ENCODE results near the gene SLC26A11.

SLC26A11 gene

DNA sequence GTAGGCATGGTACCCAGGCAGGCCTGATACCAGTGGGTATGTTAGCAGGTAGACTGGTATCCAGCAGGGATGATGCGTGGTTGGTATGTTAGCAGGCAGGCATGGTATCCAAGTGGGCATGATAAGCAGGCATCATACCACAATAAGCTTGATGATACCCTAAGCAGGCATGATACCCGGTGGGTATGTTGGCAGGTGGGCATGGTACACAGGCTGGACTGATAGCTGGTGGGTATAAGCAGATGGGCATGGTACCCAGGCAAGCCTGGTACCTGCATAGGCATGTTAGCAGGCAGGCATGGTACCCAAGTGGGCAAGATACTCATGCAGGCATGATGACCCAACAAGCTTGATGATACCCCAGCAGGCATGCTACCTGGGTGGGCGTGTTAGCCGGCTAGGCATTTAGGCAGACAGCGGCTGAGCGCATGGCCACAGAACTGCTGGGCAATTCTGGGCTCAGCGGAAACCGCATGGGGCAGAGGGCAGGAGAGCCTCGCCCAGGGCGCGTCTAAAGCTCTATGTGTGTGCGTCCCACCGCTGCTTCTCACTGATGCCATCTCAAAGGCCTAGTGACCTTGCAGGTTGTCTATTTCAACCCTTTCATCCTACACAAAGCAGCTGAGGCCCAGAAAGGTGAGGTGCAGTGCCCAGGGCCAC lies 2.4 kb upstream of the SLC26A11 start:
- DNase-seq (ENCODE audit: low read depth) = no peak

DNA sequence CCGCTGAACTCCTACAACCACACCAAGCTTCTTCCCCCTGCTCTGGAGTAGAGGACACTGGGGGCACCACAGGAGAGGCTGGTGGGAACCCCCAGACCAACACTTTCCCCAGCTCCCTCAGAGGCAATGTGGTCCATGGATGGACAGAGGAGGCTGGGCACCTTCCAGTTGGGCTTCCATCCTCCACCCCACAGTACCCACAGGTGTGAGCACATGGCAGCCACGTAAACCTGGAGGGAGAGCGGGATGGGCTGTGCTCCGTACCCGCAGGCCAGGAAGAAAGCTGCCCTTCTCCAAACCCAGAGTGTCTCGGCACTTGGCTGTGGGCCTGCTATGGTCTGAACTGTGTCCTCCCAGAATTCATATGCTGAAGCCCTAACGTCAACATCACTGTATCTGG lies 1.8 kb upstream of the SLC26A11 start:
- DNase-seq (ENCODE audit: low read depth) = no peak

DNA sequence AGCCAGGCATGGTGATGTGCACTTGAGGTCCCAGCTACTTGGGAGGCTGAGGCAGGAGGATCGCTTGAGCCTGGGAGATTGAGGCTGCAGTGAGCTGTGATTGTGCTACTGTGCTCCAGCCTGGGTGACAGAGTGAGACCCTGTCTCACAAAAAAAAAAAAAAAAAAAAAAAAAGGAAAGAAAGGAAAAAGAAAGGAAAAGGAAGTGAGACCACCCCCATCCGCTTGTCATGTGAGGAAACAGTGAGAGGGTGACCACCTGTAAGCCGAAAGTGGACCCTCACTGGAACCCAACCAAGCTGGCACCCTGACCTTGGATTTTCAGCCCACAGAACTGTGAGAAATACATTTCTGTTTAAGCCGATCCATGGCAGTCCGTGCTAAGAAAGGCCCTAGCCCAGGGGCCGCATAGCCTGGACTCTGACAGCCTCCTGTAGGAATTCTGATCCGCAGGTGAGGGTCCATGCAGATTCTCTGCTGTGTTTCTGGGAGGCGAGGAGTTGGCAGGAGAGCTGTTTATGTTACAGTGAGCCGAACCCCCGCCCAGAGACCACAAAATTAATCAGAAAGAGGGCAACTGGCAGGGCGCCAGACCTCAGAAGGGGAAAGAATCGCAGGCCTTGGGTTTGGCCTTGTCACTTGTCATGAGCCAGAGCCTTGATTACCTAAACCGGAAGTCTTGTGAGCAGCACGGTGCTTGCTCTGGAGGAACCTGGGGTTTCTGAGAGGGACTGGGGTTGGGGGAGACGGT lies 1.0 kb upstream of the SLC26A11 start:
- DNase-seq (ENCODE audit: low read depth) = peak; percentile 78

DNA sequence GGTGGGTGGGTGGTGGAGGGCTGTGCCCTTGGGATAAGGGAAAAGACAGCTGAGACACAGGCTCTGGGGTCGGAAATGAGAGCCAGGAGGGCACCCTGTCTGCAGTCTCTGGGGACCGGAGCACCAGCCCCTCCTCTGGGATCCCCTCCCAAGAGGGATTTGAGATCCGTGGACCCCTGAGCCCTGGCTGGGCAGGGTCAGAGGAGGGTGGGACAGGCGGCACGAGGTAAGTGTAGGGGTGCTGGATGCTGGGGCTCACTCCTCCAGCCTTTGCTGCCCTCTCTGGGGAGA lies 519 bp upstream of the SLC26A11 start:
- no peak for DNase-seq (ENCODE audit: low read depth)

DNA sequence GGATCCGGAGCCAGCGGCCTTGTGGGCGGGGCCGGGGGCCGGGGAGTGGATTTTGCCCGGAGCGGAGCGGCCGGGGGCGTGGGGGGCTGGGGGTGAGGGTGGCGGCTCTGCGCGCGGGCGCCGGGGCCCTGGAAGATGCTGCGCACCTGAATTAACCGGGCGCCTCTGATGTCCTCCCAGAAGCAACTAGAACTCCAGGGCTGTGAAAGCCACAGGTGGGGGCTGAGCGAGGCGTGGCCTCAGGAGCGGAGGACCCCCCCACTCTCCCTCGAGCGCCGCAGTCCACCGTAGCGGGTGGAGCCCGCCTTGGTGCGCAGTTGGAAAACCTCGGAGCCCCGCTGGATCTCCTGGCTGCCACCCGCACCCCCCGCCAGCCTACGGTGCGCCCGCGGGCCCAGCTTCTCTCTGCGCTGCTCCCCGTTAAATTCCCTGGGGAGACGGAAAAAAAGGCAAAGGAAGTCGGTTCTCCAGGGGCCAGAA lies 549 bp downstream of the SLC26A11 start:
- peak; percentile 12 for DNase-seq (ENCODE audit: low read depth)

DNA sequence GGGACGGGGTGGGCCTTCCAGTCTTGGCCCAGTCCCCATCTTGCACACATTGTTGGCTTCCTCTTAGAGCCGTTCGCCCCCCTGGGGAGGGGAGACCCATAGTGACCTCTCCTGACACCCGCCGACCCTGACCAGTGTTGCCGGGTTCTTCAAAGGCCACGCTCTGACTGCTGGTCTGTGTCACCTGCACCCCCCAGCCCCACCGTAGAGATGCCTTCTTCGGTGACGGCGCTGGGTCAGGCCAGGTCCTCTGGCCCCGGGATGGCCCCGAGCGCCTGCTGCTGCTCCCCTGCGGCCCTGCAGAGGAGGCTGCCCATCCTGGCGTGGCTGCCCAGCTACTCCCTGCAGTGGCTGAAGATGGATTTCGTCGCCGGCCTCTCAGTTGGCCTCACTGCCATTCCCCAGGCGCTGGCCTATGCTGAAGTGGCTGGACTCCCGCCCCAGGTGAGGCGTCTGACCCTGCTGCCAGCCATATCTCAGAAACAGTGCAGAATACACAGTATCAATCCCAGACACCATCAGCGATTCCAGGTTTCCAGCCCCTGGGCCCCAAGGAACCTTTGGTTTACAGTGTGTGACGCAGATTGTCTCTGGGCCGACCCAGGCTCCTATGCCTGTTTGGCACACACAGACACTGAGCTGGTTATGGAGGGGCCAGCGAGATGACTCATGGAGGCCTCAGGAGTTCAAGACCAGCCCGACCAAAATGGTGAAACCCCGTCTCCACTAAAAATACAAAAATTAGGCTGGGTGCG lies 1.3 kb downstream of the SLC26A11 start:
- DNase-seq (ENCODE audit: low read depth) = no peak

DNA sequence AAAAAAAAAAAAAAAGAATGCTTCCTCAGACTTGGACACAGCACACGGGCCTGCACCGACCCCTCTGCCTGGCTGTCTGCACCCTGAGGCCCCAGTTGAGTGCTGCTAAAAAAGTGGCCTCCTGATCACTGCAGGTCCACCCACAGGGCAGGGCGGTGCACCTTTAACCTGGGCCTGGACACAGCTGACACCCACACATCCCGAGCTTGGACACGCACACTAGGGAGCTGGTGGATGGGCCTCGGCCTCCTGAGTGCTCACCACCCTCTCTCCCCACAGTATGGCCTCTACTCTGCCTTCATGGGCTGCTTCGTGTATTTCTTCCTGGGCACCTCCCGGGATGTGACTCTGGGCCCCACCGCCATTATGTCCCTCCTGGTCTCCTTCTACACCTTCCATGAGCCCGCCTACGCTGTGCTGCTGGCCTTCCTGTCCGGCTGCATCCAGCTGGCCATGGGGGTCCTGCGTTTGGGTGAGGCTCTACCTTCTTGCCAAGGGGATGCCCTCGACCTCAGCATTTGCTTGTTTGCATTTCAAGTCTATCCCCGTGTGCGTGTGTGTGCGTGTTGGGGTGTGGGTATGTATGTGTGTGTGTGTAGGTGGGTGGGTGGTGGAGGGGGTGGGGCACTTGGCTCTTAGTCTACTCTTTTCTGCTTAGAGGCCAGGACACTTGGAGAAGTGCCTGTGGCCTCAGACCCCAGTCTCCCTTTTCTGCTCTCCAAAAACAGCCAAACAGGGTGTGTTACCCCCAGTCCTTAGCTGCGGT lies 2.3 kb downstream of the SLC26A11 start:
- DNase-seq (ENCODE audit: low read depth) = no peak

DNA sequence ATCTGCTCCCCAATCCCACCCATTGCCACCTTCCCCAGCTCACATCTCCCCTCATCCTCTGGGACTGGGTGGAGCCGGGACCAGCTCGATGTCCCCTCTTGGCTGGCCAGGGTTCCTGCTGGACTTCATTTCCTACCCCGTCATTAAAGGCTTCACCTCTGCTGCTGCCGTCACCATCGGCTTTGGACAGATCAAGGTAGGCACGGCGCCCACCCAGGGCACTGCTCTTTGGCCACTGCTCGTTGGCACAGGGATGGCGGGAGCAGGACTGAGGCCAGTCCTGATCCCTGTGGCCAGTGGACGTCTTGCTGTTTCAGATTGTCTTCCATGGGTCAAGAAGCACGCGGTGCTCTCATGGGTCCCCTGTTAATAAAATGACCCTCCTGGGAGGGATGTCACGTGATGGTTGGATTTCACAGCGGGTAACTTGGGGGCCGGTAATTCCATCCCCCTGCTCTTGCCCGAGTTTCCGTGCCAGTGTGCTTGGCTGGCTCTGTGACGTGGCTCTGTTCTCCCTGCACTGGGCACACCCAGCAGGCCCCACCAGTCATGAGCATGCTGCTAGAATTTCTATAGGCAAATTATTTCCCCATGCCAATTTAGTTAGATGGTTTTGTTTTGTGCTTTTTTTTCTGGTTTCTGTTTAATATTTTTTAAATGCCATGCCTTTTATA lies 3.1 kb downstream of the SLC26A11 start:
- DNase-seq (ENCODE audit: low read depth) = no peak

DNA sequence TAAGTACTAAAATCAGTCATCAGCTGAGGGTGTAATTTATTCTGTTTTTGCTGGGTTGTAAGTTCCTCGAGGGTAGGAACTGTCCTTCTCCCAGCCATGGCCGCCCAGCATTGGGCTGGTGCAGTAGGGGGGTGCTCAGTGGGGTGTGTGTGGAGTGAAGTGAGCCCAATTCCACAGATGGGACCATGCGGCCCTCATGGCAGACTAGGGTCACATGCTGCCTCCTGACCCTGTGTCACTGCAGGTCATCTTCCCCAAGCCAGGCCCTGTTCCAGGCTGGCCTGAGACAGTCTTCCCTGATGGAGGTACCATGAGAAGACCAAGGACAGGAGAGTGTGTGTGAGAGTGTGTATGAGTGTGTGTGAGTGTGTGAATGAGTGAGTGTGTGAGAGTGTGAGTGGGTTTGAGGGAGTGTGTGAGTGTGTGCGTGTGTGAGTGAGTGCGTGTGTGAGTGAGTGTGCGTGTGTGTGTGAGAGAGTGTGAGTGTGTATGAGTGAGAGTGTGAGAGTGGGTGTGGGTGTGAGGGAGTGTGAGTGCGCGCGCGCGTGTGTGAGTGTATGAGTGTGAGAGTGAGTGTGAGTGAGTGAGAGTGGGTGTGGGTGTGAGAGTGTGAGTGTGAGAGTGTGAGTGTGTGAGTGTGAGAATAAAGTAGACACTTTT lies 3.7 kb downstream of the SLC26A11 start:
- no peak for DNase-seq (ENCODE audit: low read depth)

DNA sequence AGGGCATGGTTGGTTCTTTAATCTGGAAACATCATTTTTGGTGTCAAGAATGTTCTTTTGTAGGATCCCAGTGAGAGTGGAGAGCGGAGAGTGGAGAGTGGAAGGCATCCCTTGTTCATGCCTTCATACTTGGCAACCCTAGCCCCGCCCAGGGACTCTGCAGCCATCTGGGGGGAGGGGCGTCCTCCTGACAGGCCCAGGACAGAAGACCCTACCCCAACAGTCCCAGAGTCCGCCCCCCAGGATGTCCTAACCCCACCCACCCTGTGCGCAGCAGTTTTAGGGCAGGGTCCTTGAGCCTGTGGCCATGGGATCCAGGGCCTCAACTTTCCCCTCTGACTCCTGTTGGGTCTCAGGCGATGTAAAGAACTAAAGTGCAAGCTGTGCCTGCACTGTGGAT lies 4.5 kb downstream of the SLC26A11 start:
- no peak for DNase-seq (ENCODE audit: low read depth)

DNA sequence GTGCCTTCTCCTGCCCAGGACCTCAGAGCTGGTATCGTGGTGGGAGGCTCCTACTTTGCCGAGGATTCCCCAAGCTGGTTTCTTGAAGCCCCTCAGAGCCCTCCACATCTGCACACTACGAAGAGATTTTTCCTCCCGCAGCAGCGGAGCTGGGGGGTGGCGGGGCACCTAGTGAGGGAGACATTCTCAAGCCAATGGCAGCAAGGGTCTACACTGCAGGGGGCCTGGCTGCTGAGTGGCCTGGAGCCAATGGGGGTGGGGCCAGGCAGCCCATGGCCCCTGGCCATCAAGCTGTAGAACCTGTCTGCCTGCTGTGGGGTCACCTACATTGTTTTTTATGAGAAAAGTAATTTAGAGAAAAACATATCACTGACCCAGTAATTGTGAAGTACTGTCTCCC lies 5.0 kb downstream of the SLC26A11 start:
- DNase-seq (ENCODE audit: low read depth) = no peak

DNA sequence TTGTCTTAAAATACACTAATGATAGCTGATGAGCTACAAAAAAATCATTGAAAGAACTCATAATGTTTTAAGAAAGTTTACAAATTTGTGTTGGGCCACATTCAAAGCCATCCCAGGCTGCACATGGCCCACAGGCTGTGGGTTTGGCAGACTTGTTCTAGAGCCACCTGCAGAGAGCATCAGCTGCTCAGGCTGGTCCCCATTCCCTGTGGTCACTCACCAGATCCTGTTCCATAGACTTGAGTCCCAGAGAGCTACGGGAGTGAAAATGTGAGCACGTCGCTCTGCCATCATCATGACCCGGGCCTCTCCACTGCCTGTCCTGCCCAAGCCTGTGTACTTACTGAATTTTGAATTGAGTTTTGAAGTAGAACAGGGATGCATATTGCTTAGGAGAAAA lies 6.9 kb downstream of the SLC26A11 start:
- DNase-seq (ENCODE audit: low read depth) = no peak

DNA sequence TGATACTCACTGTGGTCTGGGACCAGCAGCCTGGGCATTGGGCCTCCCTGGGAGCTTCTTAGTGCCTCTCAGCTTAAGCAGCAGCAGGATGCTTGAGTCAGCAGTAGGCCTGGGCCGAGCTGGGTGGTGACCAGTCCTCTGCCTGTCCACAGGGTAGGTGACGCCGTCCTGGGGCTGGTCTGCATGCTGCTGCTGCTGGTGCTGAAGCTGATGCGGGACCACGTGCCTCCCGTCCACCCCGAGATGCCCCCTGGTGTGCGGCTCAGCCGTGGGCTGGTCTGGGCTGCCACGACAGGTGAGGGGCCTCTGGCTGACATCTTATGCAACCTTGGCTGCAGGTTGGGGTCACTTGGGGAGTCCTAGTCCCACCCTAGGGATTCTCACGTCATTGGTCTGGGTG lies 7.4 kb downstream of the SLC26A11 start:
- DNase-seq (ENCODE audit: low read depth) = no peak

DNA sequence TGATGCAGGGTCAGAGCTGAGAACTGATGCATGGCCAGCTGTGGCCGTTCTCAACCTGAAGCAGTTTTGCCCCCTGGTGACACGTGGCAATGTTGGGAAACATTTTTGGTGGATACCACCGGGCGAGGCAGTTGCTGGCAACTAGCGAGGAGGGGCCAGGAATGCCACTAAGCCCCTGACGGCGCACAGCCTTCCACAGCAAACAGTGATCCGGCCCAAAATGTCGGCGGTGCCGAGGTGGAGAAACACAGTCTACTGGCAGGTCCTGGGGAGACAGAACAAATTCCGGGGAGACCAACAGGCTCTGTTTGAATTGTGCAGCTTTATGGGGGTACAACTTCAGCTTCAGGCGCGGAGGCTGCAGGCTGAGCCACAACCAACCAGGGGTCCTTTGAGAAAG lies 8.2 kb downstream of the SLC26A11 start:
- DNase-seq (ENCODE audit: low read depth) = no peak

DNA sequence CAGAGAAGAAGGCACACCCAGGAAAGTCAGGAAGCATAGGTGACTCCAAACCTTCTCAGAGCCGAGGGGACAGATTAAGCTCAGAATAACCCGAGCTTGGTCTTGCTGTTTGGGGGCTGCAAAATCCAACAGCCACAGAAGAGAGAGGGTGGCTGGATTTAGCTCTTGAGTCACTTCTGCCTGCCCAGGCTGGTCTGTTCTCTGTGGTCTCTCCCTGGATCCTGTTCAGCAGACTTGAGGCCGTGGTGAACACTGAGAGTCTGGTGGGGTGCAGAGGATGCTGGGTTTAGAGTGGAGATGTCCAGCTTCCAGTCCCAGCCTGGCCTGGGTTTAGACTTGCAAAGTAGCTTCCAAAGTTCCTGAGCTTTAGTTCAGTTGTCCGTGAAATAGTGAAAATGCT lies 8.8 kb downstream of the SLC26A11 start:
- no peak for DNase-seq (ENCODE audit: low read depth)

DNA sequence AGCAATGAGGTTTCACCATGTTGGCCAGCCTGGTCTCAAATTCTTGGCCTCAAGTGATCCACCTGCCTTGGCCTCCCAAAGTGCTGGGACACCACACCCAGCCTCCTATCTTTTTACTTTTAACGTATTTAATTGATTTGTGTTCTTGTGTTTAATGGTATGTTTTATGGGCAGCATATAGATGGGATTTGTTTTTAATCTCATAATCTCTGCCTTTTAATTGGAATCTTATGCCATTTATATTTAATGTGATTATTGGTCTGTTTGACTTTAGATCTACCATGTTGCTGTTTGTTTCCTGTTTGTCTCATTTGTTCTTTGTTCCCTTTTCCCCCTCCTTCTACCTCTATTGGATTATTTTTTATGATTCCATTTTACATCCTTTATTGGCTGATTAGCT lies 12.2 kb downstream of the SLC26A11 start:
- DNase-seq (ENCODE audit: low read depth) = no peak

DNA sequence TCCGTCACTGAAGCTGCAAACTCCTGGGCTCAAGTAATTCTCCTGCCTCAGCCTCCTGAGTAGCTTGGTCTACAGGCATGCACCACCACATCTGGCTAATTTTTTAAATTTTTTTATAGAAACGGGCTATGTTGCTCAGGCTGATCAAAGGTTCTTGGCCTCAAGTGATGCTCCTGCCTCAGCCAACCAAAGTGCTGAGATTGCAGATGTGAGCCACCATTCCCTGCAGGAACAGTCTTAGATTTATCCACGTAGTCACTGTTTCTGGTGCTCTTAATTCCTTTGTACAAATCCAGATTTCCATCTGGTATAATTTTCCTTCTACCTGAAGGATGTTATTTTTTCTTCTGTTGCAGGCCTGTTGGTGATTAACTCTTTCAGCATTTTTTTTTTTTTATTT lies 13.0 kb downstream of the SLC26A11 start:
- DNase-seq (ENCODE audit: low read depth) = no peak

DNA sequence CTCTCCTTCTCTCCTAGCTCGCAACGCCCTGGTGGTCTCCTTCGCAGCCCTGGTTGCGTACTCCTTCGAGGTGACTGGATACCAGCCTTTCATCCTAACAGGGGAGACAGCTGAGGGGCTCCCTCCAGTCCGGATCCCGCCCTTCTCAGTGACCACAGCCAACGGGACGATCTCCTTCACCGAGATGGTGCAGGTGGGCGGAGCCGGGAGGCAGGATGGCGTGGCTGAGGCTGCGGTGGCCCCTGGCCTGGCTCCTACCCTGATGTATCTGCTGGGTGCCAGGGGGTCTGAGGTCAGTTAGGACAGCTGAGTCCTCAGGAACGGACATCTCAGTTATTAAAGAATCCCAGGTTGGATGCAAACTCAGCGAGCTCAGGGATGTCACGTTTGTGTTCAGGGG lies 16.7 kb downstream of the SLC26A11 start:
- DNase-seq (ENCODE audit: low read depth) = no peak

DNA sequence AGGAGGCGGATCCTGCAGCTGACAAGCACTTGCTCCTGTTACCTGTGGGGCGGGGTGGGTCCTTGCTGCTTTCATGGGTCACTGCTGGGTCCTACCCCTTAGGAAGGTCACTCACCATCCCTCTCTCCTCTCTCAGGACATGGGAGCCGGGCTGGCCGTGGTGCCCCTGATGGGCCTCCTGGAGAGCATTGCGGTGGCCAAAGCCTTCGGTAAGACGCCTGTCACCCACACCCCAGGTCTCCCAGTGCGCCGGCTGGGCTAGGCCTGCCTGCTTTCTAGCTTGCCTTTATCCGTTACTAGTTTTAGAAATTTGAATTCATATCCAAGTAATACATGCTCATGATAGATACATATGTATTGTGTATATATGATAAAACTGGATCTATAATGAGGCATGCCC lies 17.2 kb downstream of the SLC26A11 start:
- DNase-seq (ENCODE audit: low read depth) = no peak

DNA sequence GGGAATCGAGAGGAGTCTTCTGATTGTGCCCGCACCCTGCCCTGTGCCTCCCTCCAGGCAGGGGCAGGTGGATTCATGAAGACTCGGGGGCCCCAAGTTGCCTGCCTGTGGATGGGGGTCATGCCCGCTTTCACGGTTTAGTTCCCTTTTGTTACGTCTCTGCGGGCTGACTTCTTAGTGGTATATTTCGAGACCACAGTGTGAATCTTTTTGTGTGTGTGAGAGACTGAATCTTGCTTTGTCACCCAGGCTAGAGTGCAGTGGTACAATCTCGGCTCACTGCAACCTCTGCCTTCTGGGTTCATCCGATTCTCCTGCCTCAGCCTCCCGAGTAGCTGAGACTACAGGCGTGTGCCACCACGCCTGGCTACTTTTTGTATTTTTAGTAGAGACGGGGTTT lies 22.3 kb downstream of the SLC26A11 start:
- DNase-seq (ENCODE audit: low read depth) = no peak
